Hippocampal formation (tissue), 2 donors: ENCODE data around the gene IQCH.

ENCODE experiments used
- DNase-seq, 2 donors: peaks; one replicate each; lab custom pipeline; 2025; lab: John Stamatoyannopoulos, UW

The IQCH gene

DNA sequence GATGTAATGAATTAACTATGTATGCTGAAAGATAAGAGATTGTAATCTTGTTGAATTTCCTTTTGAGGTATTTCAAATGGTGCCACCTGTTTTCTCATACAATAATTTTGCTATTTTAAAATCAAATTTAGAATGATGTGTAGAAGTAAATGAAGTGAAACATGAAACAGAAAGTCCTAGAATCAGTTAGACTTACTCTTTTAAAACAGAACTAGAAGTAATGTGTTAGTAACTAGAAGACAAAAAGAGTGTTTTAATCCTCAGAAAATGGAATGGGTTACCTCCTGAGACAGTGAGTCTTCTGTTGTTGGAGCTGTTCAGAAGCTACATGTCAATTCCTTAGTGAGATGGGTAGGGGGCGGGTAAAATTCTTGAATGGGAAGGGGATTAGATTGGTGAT, 279.8 kb downstream of the IQCH start:
- DNase-seq = no peak

DNA sequence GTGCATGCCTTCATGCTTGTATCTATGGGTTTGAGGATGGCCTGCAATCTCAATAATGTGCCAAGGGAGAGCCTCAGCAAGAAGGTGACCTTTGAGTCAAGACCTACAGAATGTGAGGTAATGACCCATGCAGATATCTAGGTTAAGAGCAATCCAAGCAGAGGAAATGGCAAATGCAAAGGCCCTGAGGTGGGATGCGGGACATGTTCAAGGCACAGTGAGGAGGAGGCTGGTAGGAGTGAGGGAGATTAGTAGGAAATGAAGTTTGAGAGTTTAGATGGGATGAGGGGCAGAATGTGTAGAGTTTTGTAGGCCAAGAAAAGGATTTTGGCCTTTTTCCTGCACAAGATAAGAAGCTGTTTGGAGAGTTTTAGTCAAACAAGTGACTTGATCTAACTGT, 283.2 kb downstream of the IQCH start:
- no peak for DNase-seq

DNA sequence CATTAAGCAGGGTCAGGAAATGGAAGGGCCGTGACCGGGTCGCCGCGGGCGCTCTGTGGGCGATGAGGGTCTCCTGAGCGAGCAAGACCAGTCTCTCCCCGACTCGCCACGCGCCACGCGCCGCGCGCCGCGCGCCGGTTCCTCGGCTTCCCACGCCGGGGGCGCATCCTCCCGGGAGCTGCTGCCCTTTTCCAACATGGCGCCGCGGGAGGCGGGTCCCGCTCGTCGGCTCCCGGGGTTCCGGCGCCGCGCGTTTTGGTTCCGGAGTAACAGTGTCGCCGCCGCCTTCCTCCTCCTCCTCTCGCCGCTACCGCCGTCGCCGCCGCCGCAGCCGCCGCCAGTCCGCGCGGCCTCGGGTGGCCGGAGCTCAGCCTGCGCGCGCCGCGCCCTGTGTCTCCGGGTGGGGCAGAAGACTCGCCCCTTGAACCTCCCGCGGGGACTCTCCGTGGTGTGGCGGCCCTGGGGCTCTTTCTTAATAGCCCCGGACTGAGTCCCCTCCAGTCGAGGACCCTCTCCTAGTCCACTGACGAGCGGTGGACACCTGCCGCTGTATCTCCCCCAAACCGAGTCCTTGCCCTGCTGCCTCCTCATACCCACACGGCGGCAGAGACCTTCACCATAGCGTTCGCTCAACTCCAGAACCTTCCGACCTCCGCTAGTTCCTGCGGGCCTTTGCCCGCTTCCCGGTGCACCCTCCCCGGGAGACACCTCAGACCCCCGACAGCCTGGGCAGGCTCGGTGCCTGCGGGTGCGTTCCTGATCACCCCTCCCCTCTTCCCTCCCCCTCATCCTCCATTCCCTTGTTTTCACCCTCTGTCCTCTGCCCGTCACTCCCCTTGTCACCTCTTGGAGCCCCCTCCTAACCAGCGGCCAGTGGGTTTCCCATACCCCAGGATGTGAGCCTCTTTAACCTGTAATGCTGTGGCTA, 288.1 kb downstream of the IQCH start, which contains the start of gene MAP2K5:
MAP2K5 (plus strand) TSS at position 284 of the 928 bp plus-strand sequence; CDS start at position 917, 633 bp downstream.
- peak; percentile 78 to 80 for DNase-seq

DNA sequence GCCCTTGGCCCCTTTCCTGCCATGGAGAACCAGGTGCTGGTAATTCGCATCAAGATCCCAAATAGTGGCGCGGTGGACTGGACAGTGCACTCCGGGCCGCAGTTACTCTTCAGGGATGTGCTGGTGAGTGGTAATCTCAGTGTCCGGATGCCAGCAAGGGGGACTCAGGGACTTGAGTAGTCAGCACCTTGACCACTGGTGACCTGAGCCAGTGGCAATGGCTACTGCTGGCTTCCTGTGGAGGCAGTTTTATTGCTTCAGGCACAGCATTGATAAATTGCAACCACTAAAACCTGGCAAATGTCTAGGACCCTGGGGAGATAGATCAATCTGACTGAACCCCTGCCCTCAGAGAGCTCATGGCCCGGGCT, 288.7 kb downstream of the IQCH start:
- DNase-seq = no peak

DNA sequence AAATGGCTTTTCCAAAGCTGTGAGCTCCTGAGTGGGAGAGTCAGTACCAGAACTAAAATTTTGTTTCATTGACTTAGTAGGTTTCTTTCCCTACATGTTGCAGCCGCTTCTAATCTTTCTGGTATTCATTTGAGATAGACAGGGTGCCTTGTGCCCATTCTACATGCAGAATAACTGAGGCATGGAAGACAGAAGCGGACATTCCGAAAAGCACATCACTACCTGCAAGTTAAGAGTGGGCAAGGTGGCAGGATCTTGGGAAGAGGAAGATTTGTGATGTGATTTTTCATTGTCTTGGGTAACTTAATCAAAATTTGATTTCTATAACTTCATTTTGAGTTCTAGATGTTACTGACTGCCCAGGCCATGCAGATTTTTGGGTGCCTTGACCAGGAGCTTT, 289.9 kb downstream of the IQCH start:
- DNase-seq = no peak

DNA sequence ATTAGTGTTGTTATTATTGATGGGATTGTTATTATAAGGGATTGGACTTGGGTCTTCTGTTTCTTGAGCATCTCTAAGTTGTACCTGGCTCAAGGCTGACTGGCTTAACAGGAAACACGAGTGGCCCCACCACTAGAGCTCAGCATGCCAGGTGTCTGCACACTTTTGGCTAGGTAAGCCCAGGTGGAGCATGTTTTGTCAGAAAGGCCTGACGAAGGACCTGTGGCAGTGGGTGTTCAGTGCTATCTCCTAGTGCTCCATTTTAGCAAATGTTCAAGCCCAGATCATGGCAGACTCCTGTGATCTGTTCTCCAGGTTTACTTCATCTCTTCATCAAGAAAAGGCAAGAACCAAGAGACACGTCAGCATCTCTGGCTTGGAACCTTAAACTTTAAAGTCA, 291.3 kb downstream of the IQCH start:
- DNase-seq = no peak

DNA sequence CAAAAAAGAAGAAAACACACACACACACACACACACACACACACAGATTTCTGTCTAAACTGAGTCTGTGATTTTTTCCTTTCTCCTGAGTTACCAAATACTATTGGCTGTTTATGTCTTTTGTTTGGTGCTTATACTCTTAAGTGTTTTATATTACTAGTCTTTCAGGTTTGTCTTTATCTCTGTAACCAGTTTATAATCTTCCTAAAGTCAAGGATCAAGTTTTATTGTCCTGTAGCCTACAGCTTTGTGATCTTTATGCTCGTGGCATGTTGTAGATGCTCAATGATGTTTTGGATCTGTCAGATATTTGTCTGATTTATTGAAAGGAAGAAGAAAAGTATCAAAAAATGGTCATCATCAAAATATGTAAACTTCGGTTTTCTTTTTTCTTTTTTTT, 292.5 kb downstream of the IQCH start:
- DNase-seq = no peak

DNA sequence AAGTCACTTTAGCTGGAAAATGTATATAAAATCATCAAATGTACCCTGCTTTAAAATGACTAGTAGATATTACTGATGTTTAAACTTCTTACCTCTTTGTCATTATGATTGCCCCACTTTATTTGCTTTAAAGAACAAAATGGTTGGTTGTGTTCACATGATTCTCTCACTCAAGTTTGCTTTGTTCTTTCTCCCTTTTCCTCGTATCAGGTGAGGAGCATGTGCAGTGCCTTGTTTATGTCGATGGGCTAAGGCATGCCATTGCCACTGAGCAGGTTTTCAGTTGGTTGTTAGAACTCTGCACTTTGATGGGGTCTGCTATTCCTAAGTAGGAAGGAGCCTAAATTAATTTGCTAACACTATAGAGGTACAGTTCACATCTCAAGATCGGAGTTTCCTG, 293.2 kb downstream of the IQCH start:
- no peak for DNase-seq

DNA sequence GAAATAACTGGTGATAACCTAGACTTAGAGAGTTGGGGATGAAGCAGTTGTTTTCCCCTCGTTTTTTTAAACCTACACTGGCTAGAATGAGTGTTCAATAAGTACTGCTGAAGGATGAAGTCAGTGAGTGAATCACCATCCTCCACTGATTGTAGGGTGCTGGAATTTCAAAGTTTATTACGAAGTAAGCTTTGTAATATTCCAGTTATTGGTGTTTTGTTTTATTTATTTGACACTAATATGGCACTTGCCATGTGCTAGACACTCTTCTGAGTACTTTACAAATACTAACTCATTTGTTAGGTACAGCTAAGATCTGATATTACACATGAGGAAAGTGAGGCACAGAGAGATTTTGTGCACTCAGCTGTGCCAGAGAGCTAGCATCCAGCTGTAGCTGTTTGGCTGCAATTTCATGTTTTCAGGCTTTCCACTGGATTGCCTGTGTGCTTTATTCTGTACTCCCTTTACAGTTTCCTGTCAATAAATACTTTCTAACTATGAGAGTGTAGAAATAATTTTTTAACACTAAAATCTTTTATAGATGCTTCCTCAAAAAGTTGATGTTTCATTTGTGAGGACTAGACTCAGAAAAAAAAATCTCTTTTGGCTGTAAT, 293.8 kb downstream of the IQCH start:
- no peak for DNase-seq

DNA sequence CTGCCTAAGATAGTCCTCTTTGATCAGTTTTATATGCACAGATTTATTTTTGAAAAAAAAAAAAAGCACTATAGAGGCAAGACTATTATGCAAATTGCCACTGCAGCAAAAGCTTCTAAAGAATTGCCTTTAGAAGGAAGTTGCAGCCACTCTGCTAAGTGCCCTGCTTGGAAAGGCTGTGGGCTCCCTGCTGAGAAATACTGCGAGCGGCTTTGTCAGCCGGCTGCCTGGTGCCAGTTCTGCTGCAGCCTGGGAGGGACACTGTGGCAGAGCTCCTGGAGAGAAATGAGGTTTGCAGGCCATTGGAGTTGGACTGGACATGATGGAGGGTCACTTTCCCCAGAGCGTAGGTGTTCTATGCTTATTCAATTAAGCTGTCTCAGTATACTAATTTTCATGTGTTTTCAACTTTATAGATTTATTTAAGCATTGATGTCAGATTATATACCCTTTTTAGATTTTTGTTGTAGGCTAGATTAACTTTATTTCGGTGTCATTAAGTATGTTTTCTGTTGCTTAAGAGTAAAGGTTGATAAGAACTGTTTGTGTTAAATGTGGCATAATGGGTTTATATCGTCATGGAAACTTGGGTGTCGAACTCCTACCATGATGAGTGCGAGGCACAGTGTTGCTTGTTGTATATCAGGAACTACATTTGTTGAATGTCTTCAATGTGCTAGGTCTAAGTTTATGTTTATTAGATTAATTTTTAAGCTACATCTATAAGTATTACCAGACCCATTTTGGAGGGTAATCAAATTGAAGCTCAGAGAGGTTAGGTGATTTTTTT, 294.5 kb downstream of the IQCH start:
- peak; percentile 46 to 77 for DNase-seq

DNA sequence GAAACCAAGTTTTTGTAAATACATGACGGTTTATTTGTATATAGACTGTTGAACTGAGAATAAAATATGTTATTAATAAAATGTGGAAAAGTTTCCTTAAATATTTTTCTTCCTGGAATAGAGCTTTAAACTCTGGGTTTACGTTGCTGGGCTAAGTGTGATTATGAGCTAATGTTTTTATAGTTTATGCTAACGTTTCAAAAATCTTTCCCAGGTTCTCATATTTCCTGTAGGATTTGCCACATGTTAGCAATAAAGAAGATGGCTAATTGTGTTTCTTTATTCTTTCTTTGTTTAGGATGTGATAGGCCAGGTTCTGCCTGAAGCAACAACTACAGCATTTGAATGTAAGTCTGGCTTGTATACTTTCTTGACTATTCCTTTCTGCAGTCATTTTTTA, 295.1 kb downstream of the IQCH start:
- no peak for DNase-seq

DNA sequence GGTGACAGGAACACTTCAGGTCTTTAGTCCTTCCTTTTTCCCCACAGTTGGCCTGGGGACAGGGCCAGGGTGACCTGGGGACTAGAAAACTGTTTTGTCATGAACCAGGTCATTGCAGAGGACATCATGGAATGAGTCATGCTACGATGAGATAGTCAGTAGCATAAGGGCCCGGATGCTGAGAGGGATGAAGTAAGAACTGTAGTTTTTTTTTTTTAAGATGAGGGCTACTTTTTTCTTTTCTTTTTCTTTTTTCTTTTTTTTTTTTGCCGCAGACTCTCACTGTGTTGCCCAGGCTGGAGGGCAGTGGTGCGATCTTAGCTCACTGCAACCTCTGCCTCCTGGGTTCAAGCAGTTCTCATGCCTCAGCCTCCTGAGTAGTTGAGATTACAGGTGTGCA, 295.9 kb downstream of the IQCH start:
- no peak for DNase-seq

DNA sequence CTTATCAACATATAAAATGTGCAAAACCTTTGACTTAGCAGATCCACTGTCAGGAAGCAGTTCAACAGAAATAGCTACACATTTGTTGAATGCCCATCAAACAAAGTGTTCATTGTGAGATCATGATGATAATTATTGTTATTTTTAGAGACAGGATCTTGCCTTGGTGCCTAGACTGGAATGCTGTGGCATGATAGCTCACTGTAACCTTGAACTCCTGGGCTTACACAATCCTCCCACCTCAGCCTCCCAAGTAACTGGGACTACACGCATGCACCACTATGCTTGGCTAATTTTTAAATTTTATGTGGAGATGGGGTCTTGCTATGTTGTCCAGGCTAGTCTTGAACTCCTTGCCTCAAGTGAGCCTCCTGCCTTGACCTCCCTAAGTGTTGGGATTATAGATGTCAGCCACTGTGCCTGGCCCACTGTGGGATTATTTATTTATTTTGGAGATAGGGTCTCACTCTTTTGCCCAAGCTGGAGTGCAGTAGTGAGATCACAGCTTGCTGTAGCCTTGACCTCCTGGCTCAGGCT, 296.7 kb downstream of the IQCH start:
- no peak for DNase-seq
